Astrocyte (in vitro differentiated cells and primary cell): ENCODE data around the gene SPOCK1. TPM values are rescaled to one million over a fixed set of nuclear protein-coding genes. Genes with fewer than 3 reads are reported as not detected.

Source experiments
- DNase-seq: peaks from one replicate; pipeline ENCODE4 v3.0.0-alpha.2; 2010; ENCODE audit warnings: low read depth
- FAIRE-seq: peaks from 2 replicates; lab custom pipeline; 2011; peaks lifted over from hg19 to GRCh38; lab: Jason Lieb, UNC
- H2AFZ ChIP-seq: 2 replicates; pipeline ENCODE4 v1.6.0; 2012; ENCODE audit warnings: low read depth, low read length, inconsistent platforms
- H3K27ac ChIP-seq: 2 replicates; pipeline ENCODE4 v1.5.1; 2011; ENCODE audit warnings: low read depth, low read length, inconsistent platforms
- H3K27me3 ChIP-seq: 2 replicates; pipeline ENCODE4 v1.6.0; 2011; ENCODE audit warnings: low read length, inconsistent platforms; ENCODE audit not compliant: insufficient read depth
- H3K36me3 ChIP-seq: 2 replicates; pipeline ENCODE4 v1.5.1; 2011; ENCODE audit warnings: low read length, inconsistent platforms; ENCODE audit not compliant: insufficient read depth
- H3K4me1 ChIP-seq: 2 replicates; pipeline ENCODE4 v1.5.1; 2011; ENCODE audit warnings: low read length, inconsistent platforms; ENCODE audit not compliant: insufficient read depth
- H3K4me2 ChIP-seq: 2 replicates; pipeline ENCODE4 v1.6.0; 2012; ENCODE audit warnings: low read length, inconsistent platforms
- H3K4me3 ChIP-seq: 2 replicates; pipeline ENCODE4 v1.5.1; 2011; ENCODE audit warnings: low read depth, mild to moderate bottlenecking, low read length, inconsistent platforms; ENCODE audit not compliant: insufficient read depth
- H3K79me2 ChIP-seq: 2 replicates; pipeline ENCODE4 v1.6.0; 2012; ENCODE audit warnings: mild to moderate bottlenecking, low read length, inconsistent platforms; ENCODE audit not compliant: insufficient read depth
- H3K9ac ChIP-seq: 2 replicates; pipeline ENCODE4 v1.6.0; 2012; ENCODE audit warnings: mild to moderate bottlenecking, low read length, inconsistent platforms
- H3K9me3 ChIP-seq: 2 replicates; pipeline ENCODE4 v1.5.1; 2012; ENCODE audit warnings: low read depth, mild to moderate bottlenecking, low read length, inconsistent platforms; ENCODE audit not compliant: insufficient read depth
- H4K20me1 ChIP-seq: 2 replicates; pipeline ENCODE4 v1.6.0; 2012; ENCODE audit warnings: low read length, inconsistent platforms; ENCODE audit not compliant: insufficient read depth
- H3K27ac Mint-ChIP-seq: one replicate; pipeline ENCODE4 v1.8.0; 2021; ENCODE audit warnings: mild to moderate bottlenecking, mixed read lengths; ENCODE audit not compliant: unreplicated experiment
- H3K27me3 Mint-ChIP-seq: one replicate; pipeline ENCODE4 v1.8.0; 2021; ENCODE audit warnings: low read depth, mixed read lengths; ENCODE audit not compliant: unreplicated experiment
- H3K36me3 Mint-ChIP-seq: one replicate; pipeline ENCODE4 v1.8.0; 2021; ENCODE audit warnings: low read depth, mixed read lengths; ENCODE audit not compliant: unreplicated experiment
- H3K4me1 Mint-ChIP-seq: one replicate; pipeline ENCODE4 v1.8.0; 2021; ENCODE audit warnings: low read depth, mixed read lengths; ENCODE audit not compliant: unreplicated experiment
- H3K4me3 Mint-ChIP-seq: one replicate; pipeline ENCODE4 v1.8.0; 2021; ENCODE audit warnings: mild to moderate bottlenecking, moderate library complexity, mixed read lengths; ENCODE audit not compliant: unreplicated experiment
- H3K9me3 Mint-ChIP-seq: one replicate; pipeline ENCODE4 v1.8.0; 2021; ENCODE audit warnings: mild to moderate bottlenecking, mixed read lengths; ENCODE audit not compliant: unreplicated experiment
- CTCF ChIP-seq: IDR thresholded peaks from 2 replicates; pipeline ENCODE4 v1.5.1; 2011; ENCODE audit warnings: low read depth, mild to moderate bottlenecking, inconsistent platforms, low read length, moderate library complexity; ENCODE audit not compliant: insufficient read depth
- EZH2 ChIP-seq: IDR thresholded peaks from 2 replicates; pipeline ENCODE4 v1.6.1; 2012; ENCODE audit warnings: mild to moderate bottlenecking, low read length, inconsistent platforms; ENCODE audit not compliant: insufficient read depth
- total RNA-seq: library from RNA; stranded (reverse); gene quantifications from 2 replicates; pipeline ENCODE4 v1.2.1, GENCODE V29; 2021

Gene SPOCK1
- total RNA-seq, 1 donor from 2014 or later, result 53.5 TPM

GRCh38 chr5:137034213-137034612 lies 464.9 kb downstream of the SPOCK1 start:
- peaks cover 8% of the 10 kb centered on the region for H4K20me1 ChIP-seq
- no peaks in the 10 kb centered on the region for H3K79me2 ChIP-seq
- H3K36me3 Mint-ChIP-seq, result no peaks in the 10 kb centered on the region
- H3K4me1 ChIP-seq, result peaks cover 3% of the 10 kb centered on the region
- no peak overlapping the region for H3K4me2 ChIP-seq
- H3K27ac ChIP-seq, result no peak overlapping the region
- DNase-seq (no peak), FAIRE-seq (no peak)
- no peaks in the 10 kb centered on the region for H3K4me1 Mint-ChIP-seq
- H3K9me3 ChIP-seq, result no peaks in the 10 kb centered on the region
- peaks cover 11% of the 10 kb centered on the region for H3K27me3 Mint-ChIP-seq
- H3K4me3 Mint-ChIP-seq, result no peak overlapping the region
- peaks cover 5% of the 10 kb centered on the region for H3K9me3 Mint-ChIP-seq
- TF ChIP-seq CTCF, result no peak
- no peak for TF ChIP-seq EZH2
- H2AFZ ChIP-seq, result no peak overlapping the region
- H3K36me3 ChIP-seq, result peaks cover 2% of the 10 kb centered on the region
- no peak overlapping the region for H3K4me3 ChIP-seq
- H3K27ac Mint-ChIP-seq, result no peak overlapping the region
- no peaks in the 10 kb centered on the region for H3K27me3 ChIP-seq
- no peak overlapping the region for H3K9ac ChIP-seq

GRCh38 chr5:137032929-137033328 lies 466.2 kb downstream of the SPOCK1 start:
- Histone ChIP-seq H3K27ac (no peak overlapping the region), H3K36me3 (peaks cover 2% of the 10 kb centered on the region), H3K4me3 (no peak overlapping the region), H3K4me1 (peaks cover 3% of the 10 kb centered on the region), H3K27me3 (no peaks in the 10 kb centered on the region), H3K9me3 (no peaks in the 10 kb centered on the region), H3K4me2 (no peak overlapping the region), H2AFZ (no peak overlapping the region), H3K79me2 (no peaks in the 10 kb centered on the region), H3K9ac (no peak overlapping the region), H4K20me1 (peaks cover 8% of the 10 kb centered on the region)
- Mint-ChIP-seq H3K27me3 (peaks cover 13% of the 10 kb centered on the region), H3K9me3 (peaks cover 5% of the 10 kb centered on the region), H3K27ac (no peak overlapping the region), H3K36me3 (no peaks in the 10 kb centered on the region), H3K4me3 (no peak overlapping the region), H3K4me1 (no peaks in the 10 kb centered on the region)
- no peak for TF ChIP-seq EZH2
- TF ChIP-seq CTCF, result no peak
- no peak for FAIRE-seq
- DNase-seq, result no peak

GRCh38 chr5:137027758-137028157 lies 471.4 kb downstream of the SPOCK1 start:
- no peak overlapping the region for H3K4me3 ChIP-seq
- no peak overlapping the region for H3K27ac ChIP-seq
- FAIRE-seq (no peak), DNase-seq (no peak)
- H3K27ac Mint-ChIP-seq, result no peak overlapping the region
- H3K27me3 ChIP-seq, result no peaks in the 10 kb centered on the region
- H3K9me3 ChIP-seq, result no peaks in the 10 kb centered on the region
- H3K27me3 Mint-ChIP-seq, result peaks cover 11% of the 10 kb centered on the region
- H4K20me1 ChIP-seq, result peaks cover under 1% of the 10 kb centered on the region
- no peaks in the 10 kb centered on the region for H3K36me3 ChIP-seq
- no peaks in the 10 kb centered on the region for H3K79me2 ChIP-seq
- H2AFZ ChIP-seq, result no peak overlapping the region
- H3K9ac ChIP-seq, result no peak overlapping the region
- peaks cover 3% of the 10 kb centered on the region for H3K9me3 Mint-ChIP-seq
- H3K4me3 Mint-ChIP-seq, result no peak overlapping the region
- H3K4me1 Mint-ChIP-seq, result no peaks in the 10 kb centered on the region
- H3K4me2 ChIP-seq, result no peak overlapping the region
- no peak for TF ChIP-seq CTCF
- no peaks in the 10 kb centered on the region for H3K4me1 ChIP-seq
- H3K36me3 Mint-ChIP-seq, result no peaks in the 10 kb centered on the region
